ENCODE data around the gene FXR2.

The FXR2 gene

DNA sequence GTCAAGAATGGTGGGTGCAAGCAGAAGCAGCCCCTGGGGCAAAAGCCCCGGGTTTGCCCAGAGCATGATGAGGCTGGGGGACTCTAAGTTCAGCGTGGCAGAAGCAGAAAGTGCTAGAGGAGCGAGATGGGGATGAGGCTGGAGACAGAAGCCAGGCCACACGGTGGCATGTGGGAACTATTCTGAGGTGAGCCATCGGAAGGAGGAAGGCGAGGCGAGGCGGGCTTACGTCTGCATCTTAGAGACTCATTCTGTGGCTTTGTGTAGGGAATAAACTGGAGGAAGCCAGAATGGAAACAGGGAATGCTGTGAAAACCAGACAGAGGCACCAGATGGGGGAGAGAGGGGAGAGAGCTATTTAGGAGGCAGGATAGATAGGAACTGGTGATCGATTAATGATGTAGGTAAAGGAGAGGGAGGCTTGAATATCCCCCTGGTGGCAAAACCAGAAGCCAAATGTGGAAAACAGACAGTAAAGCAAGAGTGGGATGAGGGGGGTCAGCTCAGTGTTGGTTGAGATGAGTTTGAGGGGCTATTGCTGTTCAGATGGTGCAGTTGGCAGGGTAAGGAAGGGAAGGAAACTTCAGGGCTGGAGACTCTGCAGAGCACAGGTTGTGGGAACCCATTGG is 59.3 kb downstream of the FXR2 start:
- ATAC-seq (replicated peaks) (no peak), DNase-seq (no peak)
- peak overlapping the region in 1 of 2 donors; percentile 87 for H3K27ac Mint-ChIP-seq
- peaks cover 36 to 37% of the 10 kb centered on the region in 2 donors for H3K4me1 Mint-ChIP-seq (ENCODE audit: low read depth in 2 of 2)
- no peak overlapping the region for H3K4me3 Mint-ChIP-seq
- no peaks in the 10 kb centered on the region for H3K9me3 Mint-ChIP-seq
- no peaks in the 10 kb centered on the region for H3K27me3 Mint-ChIP-seq
- peaks cover 11% of the 10 kb centered on the region for H3K36me3 Mint-ChIP-seq (ENCODE audit: insufficient read depth)

DNA sequence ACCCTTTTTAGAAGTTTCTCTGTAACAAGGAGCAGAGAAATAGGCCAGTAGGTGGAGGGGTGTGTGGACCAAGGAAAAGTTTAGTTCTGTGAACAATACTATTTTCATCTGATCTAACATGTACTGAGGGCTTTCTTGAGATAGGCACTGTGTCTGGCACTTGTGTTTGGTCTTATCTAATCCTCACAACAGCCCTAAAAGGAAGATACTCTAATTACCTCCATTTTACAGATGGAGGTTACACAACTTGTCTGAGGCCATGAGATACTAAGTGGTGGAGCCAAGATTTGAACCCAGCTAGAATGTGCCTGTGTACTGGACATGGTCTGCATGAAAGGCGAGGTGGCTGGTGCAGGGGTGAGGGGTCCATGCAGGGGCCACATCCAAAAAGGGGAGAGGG is 61.3 kb downstream of the FXR2 start:
- Mint-ChIP-seq H3K4me3 (peak overlapping the region in 1 of 2 donors; percentile 35), H3K36me3 (ENCODE audit: insufficient read depth) (peaks cover 11% of the 10 kb centered on the region), H3K9me3 (no peaks in the 10 kb centered on the region), H3K27me3 (no peaks in the 10 kb centered on the region), H3K4me1 (ENCODE audit: low read depth in 2 of 2) (peaks cover 40 to 44% of the 10 kb centered on the region in 2 donors), H3K27ac (peak overlapping the region; percentile 67 to 94)
- ATAC-seq (replicated peaks) (no peak), DNase-seq (no peak)

DNA sequence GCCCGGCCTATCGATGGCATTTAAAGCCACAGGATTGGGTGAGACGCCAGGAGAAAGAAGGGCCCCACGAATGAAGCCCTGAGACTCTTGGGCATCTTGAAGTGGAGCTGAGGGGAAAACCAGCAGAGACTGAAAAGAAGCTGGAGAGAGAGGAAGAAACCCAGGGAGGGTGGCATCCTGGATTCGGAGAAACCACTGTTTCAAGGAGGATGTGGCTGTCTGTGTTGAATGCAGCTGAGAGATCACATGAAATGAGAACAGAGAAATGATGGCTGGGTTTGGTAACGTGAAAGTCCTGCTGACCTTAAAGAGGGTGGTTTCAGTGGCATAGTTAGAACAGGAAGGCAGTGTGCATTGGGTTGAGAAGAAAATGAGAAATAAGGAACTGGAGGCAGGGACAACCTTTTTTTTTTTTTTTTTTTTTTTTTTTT is 62.1 kb downstream of the FXR2 start:
- peaks cover 15% of the 10 kb centered on the region for H3K36me3 Mint-ChIP-seq (ENCODE audit: insufficient read depth)
- ATAC-seq (replicated peaks) (peak; percentile 67), DNase-seq (no peak)
- H3K27ac Mint-ChIP-seq: peak overlapping the region; percentile 67 to 94
- H3K9me3 Mint-ChIP-seq: no peaks in the 10 kb centered on the region
- peak overlapping the region; percentile 13 to 25 for H3K4me3 Mint-ChIP-seq
- H3K27me3 Mint-ChIP-seq: no peaks in the 10 kb centered on the region
- peaks cover 46% of the 10 kb centered on the region in 2 donors for H3K4me1 Mint-ChIP-seq (ENCODE audit: low read depth in 2 of 2)

DNA sequence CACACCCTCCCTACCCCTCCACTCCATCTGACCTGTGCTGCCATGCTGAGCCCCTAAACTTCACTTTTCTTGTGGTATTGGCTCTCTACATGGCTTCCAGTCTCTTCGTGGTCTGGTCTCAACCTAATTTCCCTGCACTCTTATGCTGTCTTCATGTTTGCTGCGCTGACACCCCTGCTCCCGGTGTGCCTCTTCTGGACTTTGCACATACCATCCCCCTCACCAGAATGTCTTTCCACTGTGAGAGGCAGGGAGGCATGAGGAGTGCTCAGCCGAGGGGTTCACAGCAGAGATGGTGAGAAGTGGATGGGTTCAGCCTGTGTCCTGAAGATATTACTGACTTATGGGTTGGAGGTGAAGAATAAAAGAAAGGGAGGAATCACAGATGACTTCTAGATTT is 63.3 kb downstream of the FXR2 start:
- ATAC-seq (replicated peaks): no peak
- H3K36me3 Mint-ChIP-seq (ENCODE audit: insufficient read depth): peaks cover 11% of the 10 kb centered on the region
- peak overlapping the region; percentile 1 to 94 for H3K27ac Mint-ChIP-seq

DNA sequence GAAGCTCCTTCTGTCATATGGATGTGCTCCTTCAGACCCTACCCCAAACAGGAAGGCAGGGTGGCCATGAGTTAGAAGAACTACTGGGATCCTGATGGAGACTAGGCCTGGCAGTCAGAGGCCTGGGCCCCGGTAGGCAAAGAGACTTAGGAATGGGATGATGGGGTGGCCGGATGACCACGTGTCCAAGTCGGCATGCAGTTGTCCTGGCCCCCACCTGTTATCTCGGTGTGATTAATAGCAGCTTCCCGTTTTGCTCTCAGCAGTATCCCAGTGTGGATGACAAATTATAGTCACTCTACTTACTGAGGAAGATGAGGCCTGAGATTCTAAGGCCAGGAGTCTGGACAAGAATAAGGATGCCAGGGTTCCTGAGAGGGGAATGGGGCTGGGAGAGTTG is 64.4 kb downstream of the FXR2 start:
- Mint-ChIP-seq H3K4me3 (peak overlapping the region; percentile 74 to 87), H3K36me3 (ENCODE audit: insufficient read depth) (peaks cover 10% of the 10 kb centered on the region)

More for the DNA sequence above, 63.3 kb downstream of the FXR2 start:
- H3K9me3 Mint-ChIP-seq: no peaks in the 10 kb centered on the region
- no peak overlapping the region for H3K4me3 Mint-ChIP-seq
- H3K27me3 Mint-ChIP-seq: no peaks in the 10 kb centered on the region
- peaks cover 44 to 49% of the 10 kb centered on the region in 2 donors for H3K4me1 Mint-ChIP-seq (ENCODE audit: low read depth in 2 of 2)
- no peak for DNase-seq

DNA sequence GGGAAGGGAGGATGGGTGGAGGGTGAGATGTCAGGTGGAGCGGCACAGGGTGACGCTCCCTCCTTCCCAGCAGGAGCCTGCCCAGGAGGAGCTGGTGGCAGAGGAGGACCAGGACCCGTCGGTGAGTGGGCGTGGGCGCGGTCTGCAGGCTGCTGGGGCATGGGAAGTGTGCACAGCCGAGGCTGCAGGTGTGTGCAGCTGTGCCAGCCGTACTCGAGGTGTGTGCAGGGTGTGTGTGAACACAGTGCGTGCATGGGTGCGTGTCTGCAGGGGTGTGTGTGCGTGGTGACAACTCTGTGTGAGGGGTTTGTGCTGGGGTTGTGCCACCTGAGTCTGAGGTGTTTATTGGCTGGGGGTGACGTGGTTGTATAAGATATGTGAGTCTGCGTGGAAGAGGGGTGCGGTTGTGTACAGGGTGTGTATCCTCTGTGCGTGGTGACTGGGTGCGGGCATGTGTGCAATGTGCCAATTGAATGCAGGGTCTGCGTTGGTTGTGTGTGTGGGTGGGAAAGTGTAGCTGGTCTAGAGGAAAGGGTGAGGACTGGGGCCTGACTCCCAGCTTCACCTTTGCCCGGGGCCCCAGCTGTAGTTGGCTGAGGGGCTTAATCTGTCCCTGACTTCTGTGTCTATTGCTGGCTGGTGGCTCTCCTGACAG is 65.2 kb downstream of the FXR2 start:
- H3K4me3 Mint-ChIP-seq: peak overlapping the region; percentile 74 to 87
- peak overlapping the region; percentile 3 to 94 for H3K27ac Mint-ChIP-seq
- DNase-seq: peak in 1 of 3 experiments; percentile 24
- H3K36me3 Mint-ChIP-seq (ENCODE audit: insufficient read depth): peaks cover 10% of the 10 kb centered on the region
- ATAC-seq (replicated peaks): peak; percentile 54
- H3K4me1 Mint-ChIP-seq (ENCODE audit: low read depth in 2 of 2): peaks cover 35 to 44% of the 10 kb centered on the region in 2 donors
- no peaks in the 10 kb centered on the region for H3K9me3 Mint-ChIP-seq
- no peaks in the 10 kb centered on the region for H3K27me3 Mint-ChIP-seq

More for the DNA sequence above, 64.4 kb downstream of the FXR2 start:
- DNase-seq (no peak), ATAC-seq (replicated peaks) (no peak)
- Mint-ChIP-seq H3K27me3 (no peaks in the 10 kb centered on the region), H3K27ac (peak overlapping the region; percentile 3 to 94), H3K9me3 (no peaks in the 10 kb centered on the region), H3K4me1 (ENCODE audit: low read depth in 2 of 2) (peaks cover 40 to 45% of the 10 kb centered on the region in 2 donors)

DNA sequence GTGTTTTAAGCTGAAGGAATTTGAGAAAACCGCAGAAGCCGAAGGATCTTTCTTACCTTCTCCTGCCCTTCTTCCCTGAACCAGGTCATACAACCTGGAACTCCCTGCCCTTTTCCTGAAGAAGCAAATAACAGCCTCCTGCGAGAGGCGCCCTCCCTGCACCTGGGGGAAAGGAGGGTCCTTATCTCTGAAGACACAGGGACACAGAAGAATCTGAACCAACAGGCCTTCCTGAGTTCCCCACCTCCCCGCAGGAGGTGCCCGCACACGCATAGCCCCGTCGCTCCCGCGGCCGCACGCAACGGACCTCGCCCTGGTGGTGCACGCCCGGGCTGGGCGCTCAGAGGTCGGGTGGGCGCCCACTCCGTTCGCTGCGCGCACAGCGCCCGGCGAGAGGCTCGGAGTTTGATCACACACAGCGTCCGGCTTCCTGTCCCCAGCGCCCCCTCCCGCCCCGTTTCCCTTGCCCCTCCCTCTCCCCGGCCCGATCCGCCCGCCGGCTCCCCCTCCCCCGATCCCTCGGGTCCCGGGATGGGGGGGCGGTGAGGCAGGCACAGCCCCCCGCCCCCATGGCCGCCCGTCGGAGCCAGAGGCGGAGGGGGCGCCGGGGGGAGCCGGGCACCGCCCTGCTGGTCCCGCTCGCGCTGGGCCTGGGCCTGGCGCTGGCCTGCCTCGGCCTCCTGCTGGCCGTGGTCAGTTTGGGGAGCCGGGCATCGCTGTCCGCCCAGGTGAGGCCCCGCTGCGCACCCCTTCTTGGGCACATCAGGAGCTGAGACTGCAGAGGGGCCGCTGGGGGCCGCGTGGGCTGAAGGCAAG is 65.9 kb downstream of the FXR2 start, which contains the start of gene TNFSF12:
Gene TNFSF12, plus strand, starts transcription at position 474 of the 816 bp plus-strand sequence. Its CDS starts 96 bp downstream, at position 570.
- peak; percentile 59 for ATAC-seq (replicated peaks)
- peak in 2 of 3 experiments; percentile 23 to 27 for DNase-seq
- peak within 1 kb of the TSS; percentile 74 to 87 for H3K4me3 Mint-ChIP-seq
- peaks cover 10% of the 10 kb centered on the region for H3K36me3 Mint-ChIP-seq (ENCODE audit: insufficient read depth)
- H3K4me1 Mint-ChIP-seq (ENCODE audit: low read depth in 2 of 2): peaks cover 33 to 42% of the 10 kb centered on the region in 2 donors
- H3K9me3 Mint-ChIP-seq: no peaks in the 10 kb centered on the region
- peak within 1 kb of the TSS; percentile 91 to 94 for H3K27ac Mint-ChIP-seq
- no peaks in the 10 kb centered on the region for H3K27me3 Mint-ChIP-seq

DNA sequence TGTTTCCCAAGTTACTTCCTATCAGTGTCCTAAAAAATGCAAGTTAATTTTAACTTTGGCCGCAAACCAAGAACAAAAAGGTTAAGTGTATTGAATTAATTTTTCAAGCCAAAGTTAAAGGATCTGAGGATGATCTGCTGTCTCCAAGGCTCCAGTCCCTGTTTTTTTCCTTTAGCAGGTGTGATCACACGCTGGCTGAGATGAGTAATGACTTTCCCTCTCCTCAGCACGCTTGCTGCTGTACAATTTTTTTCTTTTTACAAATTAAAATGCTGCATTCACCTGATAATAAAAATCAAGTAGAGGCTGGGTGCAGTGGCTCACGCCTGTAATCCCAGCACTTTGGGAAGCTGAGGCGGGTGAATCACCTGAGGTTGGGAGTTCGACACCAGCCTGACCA is 69.8 kb downstream of the FXR2 start:
- Mint-ChIP-seq H3K36me3 (ENCODE audit: insufficient read depth) (peaks cover 5% of the 10 kb centered on the region), H3K4me3 (no peak overlapping the region), H3K27me3 (no peaks in the 10 kb centered on the region), H3K4me1 (ENCODE audit: low read depth in 2 of 2) (peaks cover 14 to 18% of the 10 kb centered on the region in 2 donors), H3K27ac (no peak overlapping the region), H3K9me3 (no peaks in the 10 kb centered on the region)
- DNase-seq (no peak), ATAC-seq (replicated peaks) (no peak)

Data from effector memory CD8-positive, alpha-beta T cell (primary cell).